ENCODE measurements around the gene YBEY.

YBEY gene

DNA sequence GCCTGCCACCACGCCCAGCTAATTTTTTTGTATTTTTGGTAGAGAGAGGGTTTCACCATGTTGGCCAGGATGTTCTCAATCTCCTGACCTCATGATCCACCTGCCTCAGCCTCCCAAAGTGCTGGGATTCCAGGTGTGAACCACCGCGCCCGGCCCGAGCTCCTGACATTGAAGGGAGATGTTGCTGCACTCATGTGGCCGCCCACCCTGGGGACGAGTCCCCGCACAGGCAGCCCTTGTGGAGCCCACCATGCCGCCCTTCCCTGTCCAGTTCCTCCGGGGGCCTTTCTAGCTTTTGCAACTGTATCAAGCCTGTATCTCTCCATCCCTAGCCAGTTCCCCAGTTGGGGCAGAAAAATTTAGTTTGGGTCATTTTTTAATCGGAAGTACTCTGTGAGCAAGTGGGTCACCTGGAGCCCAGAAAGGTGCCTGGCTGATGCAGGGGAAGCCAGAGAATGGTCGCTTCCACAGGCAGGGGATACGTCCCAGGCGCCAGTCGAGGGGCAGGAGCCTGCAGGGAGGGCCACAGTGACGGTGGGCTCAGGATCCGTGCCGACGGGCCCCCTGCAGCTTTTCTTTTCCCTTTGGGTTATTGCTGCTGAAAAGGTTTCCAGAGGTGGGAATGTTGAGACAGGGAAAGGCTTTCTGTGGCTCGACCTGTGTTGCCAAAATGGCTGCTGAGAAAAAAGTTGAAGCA lies 58.2 kb downstream of the YBEY start:
- H3K4me3 Mint-ChIP-seq = no peak overlapping the region
- TF ChIP-seq, protein P1, sequence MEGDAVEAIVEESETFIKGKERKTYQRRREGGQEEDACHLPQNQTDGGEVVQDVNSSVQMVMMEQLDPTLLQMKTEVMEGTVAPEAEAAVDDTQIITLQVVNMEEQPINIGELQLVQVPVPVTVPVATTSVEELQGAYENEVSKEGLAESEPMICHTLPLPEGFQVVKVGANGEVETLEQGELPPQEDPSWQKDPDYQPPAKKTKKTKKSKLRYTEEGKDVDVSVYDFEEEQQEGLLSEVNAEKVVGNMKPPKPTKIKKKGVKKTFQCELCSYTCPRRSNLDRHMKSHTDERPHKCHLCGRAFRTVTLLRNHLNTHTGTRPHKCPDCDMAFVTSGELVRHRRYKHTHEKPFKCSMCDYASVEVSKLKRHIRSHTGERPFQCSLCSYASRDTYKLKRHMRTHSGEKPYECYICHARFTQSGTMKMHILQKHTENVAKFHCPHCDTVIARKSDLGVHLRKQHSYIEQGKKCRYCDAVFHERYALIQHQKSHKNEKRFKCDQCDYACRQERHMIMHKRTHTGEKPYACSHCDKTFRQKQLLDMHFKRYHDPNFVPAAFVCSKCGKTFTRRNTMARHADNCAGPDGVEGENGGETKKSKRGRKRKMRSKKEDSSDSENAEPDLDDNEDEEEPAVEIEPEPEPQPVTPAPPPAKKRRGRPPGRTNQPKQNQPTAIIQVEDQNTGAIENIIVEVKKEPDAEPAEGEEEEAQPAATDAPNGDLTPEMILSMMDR (IDR thresholded peaks at IDR 0.05) = no peak
- H3K36me3 Mint-ChIP-seq (ENCODE audit: low read depth) = peaks cover 59% of the 10 kb centered on the region
- peaks cover 6% of the 10 kb centered on the region for H3K9me3 Mint-ChIP-seq
- H3K27me3 Mint-ChIP-seq (ENCODE audit: low read depth, poor library complexity) = no peaks in the 10 kb centered on the region
- no peak for DNase-seq
- no peak overlapping the region for H3K27ac Mint-ChIP-seq
- H3K4me1 Mint-ChIP-seq = no peaks in the 10 kb centered on the region

DNA sequence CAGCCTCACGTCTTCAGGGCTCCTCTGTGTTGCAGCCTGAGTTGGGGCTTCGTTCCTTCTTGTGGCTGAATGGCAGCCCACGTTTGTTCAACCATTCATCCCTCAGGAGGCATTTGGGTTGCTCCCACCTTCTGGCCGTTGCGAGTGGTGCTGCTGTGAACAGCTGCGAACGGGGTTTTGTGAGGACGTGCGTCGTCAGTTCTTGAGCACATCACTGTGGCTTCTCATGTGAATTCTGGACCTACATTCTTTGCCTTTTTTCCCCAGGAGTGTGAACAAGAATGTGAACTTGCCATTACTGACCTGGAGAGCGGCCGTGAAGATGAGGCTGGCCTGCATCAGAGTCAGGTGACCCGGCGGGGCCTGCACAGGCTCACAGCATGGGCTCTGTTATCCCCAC lies 59.7 kb downstream of the YBEY start:
- DNase-seq = no peak
- TF ChIP-seq, protein P1 (IDR thresholded peaks at IDR 0.05) = no peak
- Mint-ChIP-seq H3K9me3 (no peaks in the 10 kb centered on the region), H3K4me3 (no peak overlapping the region), H3K4me1 (no peaks in the 10 kb centered on the region), H3K36me3 (ENCODE audit: low read depth) (peaks cover 54% of the 10 kb centered on the region), H3K27me3 (ENCODE audit: low read depth, poor library complexity) (no peaks in the 10 kb centered on the region), H3K27ac (no peak overlapping the region)

DNA sequence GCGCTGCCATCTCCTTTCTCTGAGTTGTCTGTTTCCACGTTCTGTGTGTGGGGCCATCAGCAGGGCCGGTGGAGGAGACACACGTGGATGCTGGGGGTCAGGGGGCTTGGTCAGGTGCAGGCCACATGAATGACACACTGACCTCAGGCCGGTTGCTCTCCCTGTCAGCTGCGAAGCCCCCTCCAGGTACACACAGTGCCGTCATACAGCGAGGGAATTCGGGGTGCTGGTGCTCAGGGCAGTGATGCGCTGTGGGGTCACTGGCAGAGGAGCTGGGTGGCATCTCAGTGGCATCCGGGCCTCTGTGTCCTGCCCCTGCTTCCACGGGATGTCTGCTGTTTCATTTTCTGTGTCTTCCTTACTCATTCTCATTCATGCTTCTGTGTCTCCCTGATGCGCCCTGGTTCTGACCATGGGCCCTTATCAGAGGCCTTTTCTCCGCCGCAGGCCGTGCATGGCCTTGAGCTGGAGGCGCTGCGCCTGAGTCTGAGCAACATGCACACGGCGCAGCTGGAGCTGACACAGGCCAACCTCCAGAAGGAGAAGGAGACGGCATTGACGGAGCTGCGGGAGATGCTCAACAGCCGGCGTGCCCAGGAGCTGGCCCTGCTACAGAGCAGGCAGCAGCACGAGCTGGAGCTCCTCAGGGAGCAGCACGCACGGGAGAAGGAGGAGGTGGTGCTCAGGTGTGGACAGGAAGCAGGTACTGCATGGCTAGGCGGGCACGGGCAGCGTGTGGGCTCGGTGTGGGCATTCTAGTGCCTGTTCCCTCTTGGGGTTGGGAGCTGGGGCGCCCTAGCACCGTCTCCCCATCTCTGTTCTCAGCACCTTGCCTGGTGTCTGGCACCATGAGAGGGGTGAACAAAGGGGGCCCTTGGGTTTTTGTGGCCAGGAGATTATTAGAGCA lies 60.4 kb downstream of the YBEY start:
- H3K9me3 Mint-ChIP-seq = no peaks in the 10 kb centered on the region
- TF ChIP-seq, protein P1 (IDR thresholded peaks at IDR 0.05) = no peak
- H3K4me3 Mint-ChIP-seq = no peak overlapping the region
- DNase-seq = no peak
- H3K27me3 Mint-ChIP-seq (ENCODE audit: low read depth, poor library complexity) = no peaks in the 10 kb centered on the region
- H3K27ac Mint-ChIP-seq = peak overlapping the region; percentile 59
- H3K36me3 Mint-ChIP-seq (ENCODE audit: low read depth) = peaks cover 52% of the 10 kb centered on the region
- no peaks in the 10 kb centered on the region for H3K4me1 Mint-ChIP-seq

DNA sequence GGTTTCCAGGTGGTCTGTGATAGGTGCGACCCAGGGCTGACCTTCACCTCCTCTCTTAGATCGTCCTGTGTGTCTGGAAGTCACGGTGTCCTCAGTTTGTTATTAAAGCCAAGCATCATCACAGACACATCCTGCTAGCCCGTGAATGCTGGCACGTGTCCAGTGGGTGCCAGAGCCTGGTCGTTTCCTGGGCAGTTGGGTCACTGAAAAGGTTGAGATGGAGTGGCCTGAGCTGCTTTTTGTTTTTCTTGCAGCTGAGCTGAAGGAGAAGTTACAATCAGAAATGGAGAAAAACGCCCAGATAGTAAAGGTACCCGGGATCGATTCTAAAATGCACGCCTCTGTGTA lies 61.0 kb downstream of the YBEY start:
- Mint-ChIP-seq H3K27ac (no peak overlapping the region), H3K4me3 (no peak overlapping the region), H3K9me3 (no peaks in the 10 kb centered on the region), H3K4me1 (no peaks in the 10 kb centered on the region), H3K27me3 (ENCODE audit: low read depth, poor library complexity) (no peaks in the 10 kb centered on the region), H3K36me3 (ENCODE audit: low read depth) (peaks cover 46% of the 10 kb centered on the region)
- DNase-seq = no peak
- TF ChIP-seq, protein P1 (IDR thresholded peaks at IDR 0.05) = no peak
